Ovary (tissue), 9 donors: ENCODE data around the gene RNPC3. TPM values are rescaled to one million over a fixed set of nuclear protein-coding genes. Genes with fewer than 3 reads are reported as not detected.
"Not testable (repeated sequence)": the region's sequence is repeated elsewhere in the genome, so short reads cannot be mapped to it uniquely, and the experiment has no call there.

ENCODE experiments used
- DNase-seq, 5 donors: peaks; one replicate each; pipeline ENCODE4 v3.0.0-alpha.2; 2019 to 2020
- H3K27ac ChIP-seq, 2 donors: fragments of 200-600 bp; one replicate each; pipeline versions ENCODE4 v1.5.1 to v1.8.0; 2019 to 2022
- H3K27me3 ChIP-seq: fragments of 200-600 bp; one replicate; pipeline ENCODE4 v1.8.0; 2022
- H3K36me3 ChIP-seq: fragments of 200-600 bp; sonication (generic); one replicate; pipeline ENCODE4 v1.5.1; 2019
- H3K4me1 ChIP-seq: one replicate; pipeline ENCODE4 v1.8.1; 2013; ENCODE audit warnings: mild to moderate bottlenecking, moderate library complexity; ENCODE audit not compliant: insufficient read depth
- H3K4me3 ChIP-seq: fragments of 200-600 bp; sonication (generic); one replicate; pipeline ENCODE4 v1.5.1; 2017
- H3K9me3 ChIP-seq, 2 donors: fragments of 200-600 bp in 1 of 2; sonication (generic) in 1 of 2; one replicate each; pipeline versions ENCODE4 v1.5.1 to v1.8.1; 2013 to 2019; ENCODE audit warnings: mild to moderate bottlenecking in 1 of 2, moderate library complexity in 1 of 2
- EP300 ChIP-seq: sonication (generic); formaldehyde crosslinking; IDR thresholded peaks from one replicate; pipeline ENCODE4 v1.6.1; 2017; ENCODE audit warnings: antibody characterized with exemption
- POLR2A ChIP-seq: fragments of 450-650 bp; IDR thresholded peaks from one replicate; pipeline ENCODE4 v1.6.1; 2017; ENCODE audit warnings: antibody characterized with exemption, mild to moderate bottlenecking, moderate library complexity
- WGBS, 3 donors: extraction: QIAGEN DNeasy Blood & Tissue Kit in 1 of 3; methylation state at CpG; one replicate each; pipeline versions ENCODE4 v1.1.5 to v1.1.7; 2013 to 2017; 5-methylcytosine and 5-hydroxymethylcytosine counted together
- intact Hi-C, 4 donors: fragments of 100-400 bp; cut with DNase I; formaldehyde crosslinking; loops; one replicate each; pipeline versions ENCODE4 v1.11.0 to v1.15.1; 2022 to 2023
- polyA plus RNA-seq, 2 donors: library from polyadenylated mRNA; stranded (reverse); fragments of 200-250 nt in 1 of 2; fragments of 350-450 nt in 1 of 2; fragmentation: Illumina TruSeq in 1 of 2; extraction: RNeasy Lipid Tissue Mini Kit (QIAGEN cat#74804) in 1 of 2; gene quantifications; one replicate each; pipeline ENCODE4 v1.2.3, GENCODE V29; 2013 to 2014
- total RNA-seq, 7 donors: library from RNA; depleted of rRNA in 2 of 7; stranded (reverse); fragments of >200 nt in 2 of 7; fragmentation: NEBNext Ultra II Directional in 3 of 7; extraction: Animal tissue kit (Norgen Biotek cat#: 25700) in 3 of 7; gene quantifications; one replicate each; pipeline versions ENCODE4 v1.1.0 to v1.2.4, GENCODE V29; 2016 to 2023
- TF ChIP-seq, protein P1 (sequence below), 3 donors: fragments of 450-650 bp in 2 of 3; fragments of 200-600 bp in 1 of 3; IDR thresholded peaks; one replicate each; pipeline versions ENCODE4 v1.5.1 to v1.8.0; 2016 to 2022; ENCODE audit warnings: antibody characterized with exemption in 3 of 3, mild to moderate bottlenecking in 1 of 3
- donor health status: DM: no; HTN: no; CAD: no; lungs with moderate emphysema.
- donor health status: DM: no; HTN: no; CAD: no.
- donor health status: Bipolar disorder and iron deficiency.
- donor health status: DM: yes; HTN: yes; CAD: no.
- donor health status: DM: no; HTN: no; CAD: no.
- donor health status: DM: yes; HTN: yes; CAD: no.

RNPC3 gene
- total and polyA plus RNA-seq, 9 donors, result 20.7 to 70.2 (median 30.7) TPM

DNA sequence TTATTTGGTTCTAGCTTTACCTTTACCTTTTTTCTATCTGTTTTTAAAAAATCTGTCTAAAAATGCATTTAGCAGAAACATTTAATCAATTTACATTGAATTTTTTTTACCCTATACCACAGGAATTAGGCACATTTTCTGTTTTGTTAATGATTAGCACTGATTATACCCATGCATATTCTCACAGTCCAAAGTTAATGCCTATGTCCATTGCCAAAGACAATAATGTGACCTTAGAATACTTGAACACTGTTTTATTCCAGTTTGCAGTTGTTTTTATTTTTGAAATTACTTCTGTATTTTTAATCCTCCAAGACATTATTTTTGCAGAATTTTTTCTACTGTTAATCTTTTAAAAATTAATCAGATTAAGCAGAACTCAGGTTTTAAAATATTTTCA lies 34.9 kb downstream of the RNPC3 start:
- Histone ChIP-seq H3K27ac (no peak overlapping the region), H3K9me3 (no peaks in the 10 kb centered on the region), H3K4me3 (no peak overlapping the region), H3K4me1 (no peaks in the 10 kb centered on the region), H3K27me3 (no peaks in the 10 kb centered on the region), H3K36me3 (no peaks in the 10 kb centered on the region)
- DNase-seq, result no peak
- intact Hi-C loops, result no loop called here
- TF ChIP-seq, protein P1, sequence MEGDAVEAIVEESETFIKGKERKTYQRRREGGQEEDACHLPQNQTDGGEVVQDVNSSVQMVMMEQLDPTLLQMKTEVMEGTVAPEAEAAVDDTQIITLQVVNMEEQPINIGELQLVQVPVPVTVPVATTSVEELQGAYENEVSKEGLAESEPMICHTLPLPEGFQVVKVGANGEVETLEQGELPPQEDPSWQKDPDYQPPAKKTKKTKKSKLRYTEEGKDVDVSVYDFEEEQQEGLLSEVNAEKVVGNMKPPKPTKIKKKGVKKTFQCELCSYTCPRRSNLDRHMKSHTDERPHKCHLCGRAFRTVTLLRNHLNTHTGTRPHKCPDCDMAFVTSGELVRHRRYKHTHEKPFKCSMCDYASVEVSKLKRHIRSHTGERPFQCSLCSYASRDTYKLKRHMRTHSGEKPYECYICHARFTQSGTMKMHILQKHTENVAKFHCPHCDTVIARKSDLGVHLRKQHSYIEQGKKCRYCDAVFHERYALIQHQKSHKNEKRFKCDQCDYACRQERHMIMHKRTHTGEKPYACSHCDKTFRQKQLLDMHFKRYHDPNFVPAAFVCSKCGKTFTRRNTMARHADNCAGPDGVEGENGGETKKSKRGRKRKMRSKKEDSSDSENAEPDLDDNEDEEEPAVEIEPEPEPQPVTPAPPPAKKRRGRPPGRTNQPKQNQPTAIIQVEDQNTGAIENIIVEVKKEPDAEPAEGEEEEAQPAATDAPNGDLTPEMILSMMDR (IDR thresholded peaks at IDR 0.05), result no peak
- TF ChIP-seq EP300, result no peak
- no peak for TF ChIP-seq POLR2A

DNA sequence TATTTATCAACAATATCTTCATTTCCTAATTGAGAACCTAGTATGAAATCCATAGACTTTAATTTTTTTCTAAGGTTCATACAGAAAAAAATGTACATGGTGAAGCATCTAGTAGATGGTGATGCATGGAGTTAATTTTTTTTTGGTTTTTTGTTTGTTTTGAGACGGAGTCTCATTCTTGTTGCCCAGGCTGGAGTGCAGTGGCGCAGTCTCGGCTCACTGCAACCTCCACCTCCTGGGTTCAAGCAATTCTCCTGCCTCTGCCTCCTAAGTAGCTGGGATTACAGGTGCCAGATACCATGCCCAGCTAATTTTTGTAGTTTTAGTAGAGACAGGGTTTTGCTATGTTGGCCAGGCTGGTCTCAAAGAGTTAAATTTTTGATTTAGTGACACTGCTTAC lies 35.6 kb downstream of the RNPC3 start:
- H3K27me3 ChIP-seq, H3K4me1 ChIP-seq, DNase-seq, H3K36me3 ChIP-seq, intact Hi-C loops, H3K4me3 ChIP-seq, H3K9me3 ChIP-seq, H3K27ac ChIP-seq: not testable (repeated sequence)
- 36 to 75% (median 55%) methylated on average over 3 of the region's 3 CpGs for WGBS, 3 donors

DNA sequence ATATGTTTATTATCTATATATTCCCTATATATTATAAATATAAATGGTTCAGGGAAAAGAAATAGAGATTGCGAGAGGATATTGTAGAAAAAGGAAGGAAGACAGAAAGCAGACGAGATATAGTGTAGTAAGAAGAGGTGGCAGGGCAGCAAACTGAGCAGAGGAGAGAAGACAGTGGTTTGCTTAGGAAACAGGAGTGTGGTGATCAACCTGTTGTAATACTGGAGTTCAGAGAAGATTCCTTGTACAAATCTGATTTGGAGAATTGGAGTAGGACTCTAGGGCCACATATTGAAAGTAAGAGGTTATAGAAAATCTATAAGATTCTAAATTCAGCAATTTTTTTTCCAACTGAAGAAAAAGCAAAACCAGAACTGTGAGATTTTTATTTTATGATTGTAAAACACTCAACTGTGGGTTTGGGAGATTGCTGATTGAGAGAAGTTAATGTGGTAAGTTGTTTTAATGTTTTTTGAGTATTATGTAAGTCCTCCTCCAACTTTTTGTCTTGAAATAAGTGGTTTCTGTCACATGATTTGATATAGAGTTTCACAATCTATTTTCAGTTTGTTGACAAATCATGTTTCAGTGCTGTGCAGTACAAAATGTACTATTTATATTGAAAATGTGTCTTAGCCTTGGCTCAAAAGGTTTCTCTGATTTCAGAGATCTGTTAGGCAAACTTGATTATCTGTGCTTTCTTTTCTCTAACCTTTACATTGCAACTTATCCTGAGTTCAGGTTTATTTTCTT lies 36.3 kb downstream of the RNPC3 start:
- WGBS, 3 donors, result 53 to 63% (median 53%) methylated on average over 2 of the region's 2 CpGs

DNA sequence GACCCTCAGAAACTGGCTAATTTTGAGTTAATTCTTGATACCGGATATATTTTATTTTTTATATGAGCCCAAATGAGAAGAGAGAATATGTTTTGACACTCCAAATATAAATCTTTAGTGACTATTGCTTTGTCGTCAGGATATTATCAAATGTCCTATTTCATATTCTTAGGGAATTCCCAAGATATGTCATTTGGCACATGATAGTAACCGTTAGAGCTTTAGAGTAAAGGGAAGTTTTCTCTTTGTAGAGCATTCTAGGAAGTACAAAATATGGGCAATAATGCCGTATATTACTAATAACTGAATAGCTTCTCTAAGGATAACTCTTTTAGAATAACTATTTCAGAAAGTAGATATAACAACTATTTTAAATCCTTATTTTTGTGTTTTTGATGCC lies 37.6 kb downstream of the RNPC3 start:
- no peak for DNase-seq
- H3K9me3 ChIP-seq, result no peaks in the 10 kb centered on the region
- no peaks in the 10 kb centered on the region for H3K36me3 ChIP-seq
- no peaks in the 10 kb centered on the region for H3K27me3 ChIP-seq
- 67 to 75% (median 70%) methylated on average over 4 of the region's 4 CpGs for whole genome bisulfite sequencing, 3 donors
- no peak overlapping the region for H3K27ac ChIP-seq
- TF ChIP-seq EP300 (no peak), POLR2A (no peak)
- TF ChIP-seq, protein P1 (IDR thresholded peaks at IDR 0.05), result no peak
- H3K4me3 ChIP-seq, result no peak overlapping the region
- intact Hi-C loops, result no loop called here
- no peaks in the 10 kb centered on the region for H3K4me1 ChIP-seq

More for the DNA sequence above, 36.3 kb downstream of the RNPC3 start:
- no peaks in the 10 kb centered on the region for H3K9me3 ChIP-seq
- H3K4me1 ChIP-seq, result no peaks in the 10 kb centered on the region
- intact Hi-C loops, result no loop called here
- H3K27ac ChIP-seq, result no peak overlapping the region
- no peaks in the 10 kb centered on the region for H3K27me3 ChIP-seq
- H3K36me3 ChIP-seq, result no peaks in the 10 kb centered on the region
- H3K4me3 ChIP-seq, result no peak overlapping the region
- no peak for DNase-seq
- TF ChIP-seq, protein P1 (IDR thresholded peaks at IDR 0.05), result no peak

DNA sequence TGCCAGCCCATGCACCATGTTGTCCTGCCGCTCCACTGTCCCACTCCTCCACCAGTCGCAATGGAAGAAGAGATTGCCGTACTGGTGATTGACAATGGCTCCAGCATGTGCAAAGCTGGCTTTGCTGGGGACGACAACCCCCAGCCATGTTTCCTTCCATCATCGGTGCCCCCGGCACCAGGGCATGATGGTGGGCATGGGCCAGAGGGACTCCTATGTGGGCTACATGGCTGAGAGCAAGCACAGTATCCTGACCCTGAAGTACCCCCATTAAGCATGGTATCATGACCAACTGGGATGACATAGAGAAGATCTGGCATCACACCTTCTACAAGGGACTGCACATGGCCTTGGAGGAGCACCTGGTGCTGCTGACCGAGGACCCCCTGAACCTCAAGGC lies 44.0 kb downstream of the RNPC3 start:
- no peak overlapping the region for H3K27ac ChIP-seq
- no peak for DNase-seq
- 96% methylated on average over 7 of the region's 7 CpGs for WGBS, 3 donors
- no peaks in the 10 kb centered on the region for H3K27me3 ChIP-seq
- no peak for TF ChIP-seq EP300
- no peak for TF ChIP-seq POLR2A
- TF ChIP-seq, protein P1 (IDR thresholded peaks at IDR 0.05), result no peak
- intact Hi-C loops, result no loop called here
- H3K4me3 ChIP-seq, result no peak overlapping the region
- no peaks in the 10 kb centered on the region for H3K9me3 ChIP-seq
- H3K36me3 ChIP-seq, result no peaks in the 10 kb centered on the region
- H3K4me1 ChIP-seq, result no peaks in the 10 kb centered on the region

DNA sequence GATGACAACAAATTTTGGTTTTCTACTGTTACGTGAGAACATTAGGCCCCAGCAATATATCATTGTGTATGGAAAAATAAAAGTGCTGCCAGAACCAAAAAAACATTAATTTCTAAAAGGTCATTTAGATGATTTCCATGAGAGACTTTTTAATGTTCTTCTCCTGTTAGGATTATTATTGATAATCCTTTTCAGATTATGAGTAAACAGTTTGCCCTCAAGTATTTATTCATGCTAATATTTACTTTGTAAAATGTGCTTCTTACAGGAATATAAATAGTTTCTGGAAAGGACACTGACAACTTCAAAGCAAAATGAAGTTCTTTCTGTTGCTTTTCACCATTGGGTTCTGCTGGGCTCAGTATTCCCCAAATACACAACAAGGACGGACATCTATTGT lies 45.8 kb downstream of the RNPC3 start, which contains the start of gene AMY2B:
AMY2B (plus strand) TSS at position 301 of the 400 bp plus-strand sequence; CDS start at position 315, 14 bp downstream.
- 92 to 95% (median 94%) methylated on average over 2 of the region's 2 CpGs for WGBS, 3 donors

More for the DNA sequence above, 45.8 kb downstream of the RNPC3 start, which contains the start of gene AMY2B:
- H3K27ac ChIP-seq, intact Hi-C loops, H3K4me1 ChIP-seq, DNase-seq, H3K4me3 ChIP-seq, H3K36me3 ChIP-seq, H3K27me3 ChIP-seq, H3K9me3 ChIP-seq: not testable (repeated sequence)
